Spleen (tissue), 7 donors: Measurements from ENCODE around the gene MLH3.

Source experiments
- POLR2A ChIP-seq, 3 donors: fragments of 450-650 bp; IDR thresholded peaks; one replicate each; pipeline ENCODE4 v1.5.1; 2017; ENCODE audit warnings: antibody characterized with exemption in 3 of 3, mild to moderate bottlenecking in 1 of 3
- POLR2AphosphoS5 ChIP-seq, 3 donors: sonication (generic); formaldehyde crosslinking; IDR thresholded peaks; one replicate each; pipeline ENCODE4 v1.5.1; 2017; ENCODE audit warnings: antibody characterized with exemption in 3 of 3
- TF ChIP-seq, protein P1 (sequence below), 11 experiments: fragments of 200-600 bp in 7 of 11; fragments of 450-650 bp in 4 of 11; sonication (generic) in 4 of 11; IDR thresholded peaks in 8 of 11; conservative IDR thresholded peaks in 3 of 11; 1 replicate in 7 of 11; 2 replicates in 4 of 11; pipeline versions ENCODE4 v1.4.0 to v1.8.0; 2016 to 2021; ENCODE audit warnings: antibody characterized with exemption in 11 of 11, inconsistent platforms in 4 of 11, mild to moderate bottlenecking in 1 of 11
- donor health status: DM: no; HTN: no; CAD: no; lungs with moderate emphysema.
- donor health status: DM: no; HTN: no; CAD: no.
- donor health status: DM: no; HTN: no; CAD: no.

DNA sequence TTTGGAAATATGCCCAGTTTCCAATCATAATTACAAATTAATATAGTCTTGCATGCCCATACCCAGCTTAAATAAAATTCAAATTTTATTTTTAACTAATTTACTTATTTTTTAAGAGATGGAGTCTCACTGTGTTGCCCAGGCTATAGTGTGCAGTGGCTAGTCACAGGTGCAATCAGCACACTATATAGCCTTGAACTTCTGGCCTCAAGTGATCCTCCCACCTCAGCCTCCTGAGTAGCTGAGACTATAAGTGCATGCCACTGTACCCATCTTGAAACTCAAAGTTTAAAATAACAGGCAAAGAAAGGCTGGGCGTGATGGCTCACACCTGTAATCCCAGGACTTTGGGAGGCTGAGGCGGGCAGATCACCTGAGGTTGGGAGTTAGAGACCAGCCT is 10.3 kb downstream of the MLH3 start:
- TF ChIP-seq, protein P1, sequence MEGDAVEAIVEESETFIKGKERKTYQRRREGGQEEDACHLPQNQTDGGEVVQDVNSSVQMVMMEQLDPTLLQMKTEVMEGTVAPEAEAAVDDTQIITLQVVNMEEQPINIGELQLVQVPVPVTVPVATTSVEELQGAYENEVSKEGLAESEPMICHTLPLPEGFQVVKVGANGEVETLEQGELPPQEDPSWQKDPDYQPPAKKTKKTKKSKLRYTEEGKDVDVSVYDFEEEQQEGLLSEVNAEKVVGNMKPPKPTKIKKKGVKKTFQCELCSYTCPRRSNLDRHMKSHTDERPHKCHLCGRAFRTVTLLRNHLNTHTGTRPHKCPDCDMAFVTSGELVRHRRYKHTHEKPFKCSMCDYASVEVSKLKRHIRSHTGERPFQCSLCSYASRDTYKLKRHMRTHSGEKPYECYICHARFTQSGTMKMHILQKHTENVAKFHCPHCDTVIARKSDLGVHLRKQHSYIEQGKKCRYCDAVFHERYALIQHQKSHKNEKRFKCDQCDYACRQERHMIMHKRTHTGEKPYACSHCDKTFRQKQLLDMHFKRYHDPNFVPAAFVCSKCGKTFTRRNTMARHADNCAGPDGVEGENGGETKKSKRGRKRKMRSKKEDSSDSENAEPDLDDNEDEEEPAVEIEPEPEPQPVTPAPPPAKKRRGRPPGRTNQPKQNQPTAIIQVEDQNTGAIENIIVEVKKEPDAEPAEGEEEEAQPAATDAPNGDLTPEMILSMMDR (IDR thresholded peaks at IDR 0.05 in 8 of 11, conservative IDR thresholded peaks at IDR 0.05 in 3 of 11) = no peak
- TF ChIP-seq POLR2A (IDR thresholded peaks at IDR 0.05) = no peak
- no peak for TF ChIP-seq POLR2AphosphoS5 (IDR thresholded peaks at IDR 0.05)
